ENCODE data around the gene D2HGDH. TPM values are rescaled to one million over a fixed set of nuclear protein-coding genes. Genes with fewer than 3 reads are reported as not detected.

Gene D2HGDH
- total and polyA plus RNA-seq, 9 of the 15 experiments (the other 6 are each of a cell fraction or from before 2014, with no cell fraction given): 0.39 to 30.8 (median 10.3) TPM

DNA sequence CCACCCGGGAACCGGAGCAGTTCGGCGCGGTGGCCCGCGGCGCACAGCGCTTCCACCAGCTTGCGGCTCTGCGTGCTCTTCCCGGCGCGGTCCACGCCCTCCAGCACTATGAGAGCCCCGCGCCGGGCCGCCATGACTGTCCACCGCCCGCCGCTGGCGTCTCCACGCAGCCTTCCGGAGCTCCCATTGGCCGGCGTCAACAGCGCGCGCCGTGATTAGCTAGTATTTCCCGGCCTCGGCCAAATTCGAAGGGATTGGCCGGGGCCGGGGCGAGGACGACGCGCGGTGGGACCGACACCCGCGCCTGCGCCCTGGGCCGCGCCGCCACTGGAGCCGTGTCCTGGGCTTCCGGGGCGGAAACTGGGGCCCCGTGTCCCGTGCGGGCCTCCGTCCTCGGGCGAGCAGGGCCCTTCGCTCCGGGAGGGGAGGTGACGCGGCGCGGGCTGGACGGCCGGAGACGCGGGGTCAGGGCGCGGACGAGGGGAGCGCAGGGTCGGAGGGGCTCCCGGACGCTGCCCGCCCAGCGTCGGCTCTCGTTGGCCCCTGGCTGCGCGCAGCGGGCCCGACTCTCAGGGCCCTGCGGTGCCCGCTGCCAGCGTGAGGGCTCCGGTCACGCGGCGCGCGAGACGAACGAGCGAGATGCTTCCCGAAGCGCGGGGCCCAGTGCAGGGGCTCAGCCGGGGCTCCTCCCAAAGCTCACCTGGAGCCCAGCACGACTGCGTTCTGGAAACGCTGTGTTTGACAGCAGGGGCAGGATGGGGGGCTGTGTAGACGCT is 47.6 kb upstream of the D2HGDH start, which contains the start of gene DTYMK (continued):
- no peak for TF ChIP-seq KLF6 (CRISPR knock-in tag; IDR thresholded peaks at IDR 0.05; ENCODE audit: borderline replicate concordance)
- TF ChIP-seq, protein P1, sequence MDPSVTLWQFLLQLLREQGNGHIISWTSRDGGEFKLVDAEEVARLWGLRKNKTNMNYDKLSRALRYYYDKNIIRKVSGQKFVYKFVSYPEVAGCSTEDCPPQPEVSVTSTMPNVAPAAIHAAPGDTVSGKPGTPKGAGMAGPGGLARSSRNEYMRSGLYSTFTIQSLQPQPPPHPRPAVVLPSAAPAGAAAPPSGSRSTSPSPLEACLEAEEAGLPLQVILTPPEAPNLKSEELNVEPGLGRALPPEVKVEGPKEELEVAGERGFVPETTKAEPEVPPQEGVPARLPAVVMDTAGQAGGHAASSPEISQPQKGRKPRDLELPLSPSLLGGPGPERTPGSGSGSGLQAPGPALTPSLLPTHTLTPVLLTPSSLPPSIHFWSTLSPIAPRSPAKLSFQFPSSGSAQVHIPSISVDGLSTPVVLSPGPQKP (CRISPR knock-in tag; IDR thresholded peaks at IDR 0.05): no peak
- no peak for TF ChIP-seq DACH1 (IDR thresholded peaks at IDR 0.05; ENCODE audit: partially characterized antibody)
- TF ChIP-seq HNRNPLL (IDR thresholded peaks at IDR 0.05; ENCODE audit: low read depth, low read length, poor library complexity, severe bottlenecking): peak; percentile 39
- peak; percentile 73 to 94 (median 90) for TF ChIP-seq YY1 (IDR thresholded peaks at IDR 0.05; ENCODE audit: borderline replicate concordance in 1 of 3, control insufficient read depth in 1 of 3, extremely low read depth in 1 of 3, insufficient read depth in 3 of 3, insufficient read length in 1 of 3, insufficient replicate concordance in 2 of 3, low read depth in 1 of 3, low read length in 2 of 3)
- TF ChIP-seq PML (IDR thresholded peaks at IDR 0.05; ENCODE audit: low read length): peak; percentile 46; the same call in 1 of the 2 replicates
- TF ChIP-seq TRIM28 (IDR thresholded peaks at IDR 0.05): no peak
- no peak for TF ChIP-seq TCF7L2 (IDR thresholded peaks at IDR 0.05; ENCODE audit: low read depth, low read length)
- TF ChIP-seq CHD2 (IDR thresholded peaks at IDR 0.05; ENCODE audit: low read depth, low read length): peak; percentile 49; the same call in 1 of the 2 replicates
- no peak; the same call in 1 of the 2 replicates for TF ChIP-seq ESRRA (IDR thresholded peaks at IDR 0.05; ENCODE audit: borderline replicate concordance, low read depth)
- TF ChIP-seq SREBF1 (IDR thresholded peaks at IDR 0.05; ENCODE audit: borderline replicate concordance, low read depth, low read length): no peak
- no peak for TF ChIP-seq TAF15 (IDR thresholded peaks at IDR 0.05; ENCODE audit: low read depth, low read length)
- no peak for TF ChIP-seq ZNF445 (CRISPR knock-in tag; IDR thresholded peaks at IDR 0.05; ENCODE audit: low read depth)
- no peak for TF ChIP-seq BRD4 (IDR thresholded peaks at IDR 0.05)
- TF ChIP-seq HNRNPL (IDR thresholded peaks at IDR 0.05; ENCODE audit: low read depth, low read length): peak; percentile 72; the same call in 1 of the 2 replicates
- 0 out of 2 replicates have a peak, but pooled peaks have one; percentile 14 for TF ChIP-seq KLF13 (tag; IDR thresholded peaks at IDR 0.05; ENCODE audit: borderline replicate concordance, low read depth)
- no peak for TF ChIP-seq TSHZ1 (CRISPR knock-in tag; IDR thresholded peaks at IDR 0.05)
- TF ChIP-seq IRF2 (CRISPR knock-in tag; IDR thresholded peaks at IDR 0.05): no peak
- no peak for TF ChIP-seq SNRNP70 (optimal IDR thresholded peaks at IDR 0.05; ENCODE audit: low read depth, low read length)
- no peak for TF ChIP-seq IRF1 (CRISPR knock-in tag; IDR thresholded peaks at IDR 0.05; ENCODE audit: borderline replicate concordance)
